Nephron (organoid): ENCODE measurements around the gene ZNF146.
A peak's percentile ranks its signal among the peaks of the same experiment; 100 is the strongest.

Experiments used
- H3K27ac Mint-ChIP-seq, 3 experiments: 2 replicates each; pipeline ENCODE4 v1.8.0; 2020; ENCODE audit warnings: mixed read lengths in 3 of 3, mild to moderate bottlenecking in 2 of 3, moderate library complexity in 1 of 3
- H3K27me3 Mint-ChIP-seq: 2 replicates; pipeline ENCODE4 v1.8.0; 2021; ENCODE audit warnings: low read depth, mild to moderate bottlenecking, moderate library complexity, mixed read lengths
- H3K36me3 Mint-ChIP-seq: 2 replicates; pipeline ENCODE4 v1.8.0; 2020; ENCODE audit warnings: low read depth, mixed read lengths
- H3K4me1 Mint-ChIP-seq: 2 replicates; pipeline ENCODE4 v1.8.0; 2020; ENCODE audit warnings: mixed read lengths
- H3K4me3 Mint-ChIP-seq, 3 experiments: 2 replicates each; pipeline ENCODE4 v1.8.0; 2020; ENCODE audit warnings: mild to moderate bottlenecking in 3 of 3, mixed read lengths in 3 of 3, moderate library complexity in 2 of 3
- H3K9me3 Mint-ChIP-seq: 2 replicates; pipeline ENCODE4 v1.8.0; 2020; ENCODE audit warnings: mixed read lengths
- CTCF ChIP-seq, 3 experiments: fragments of 200-600 bp; sonication (generic); IDR thresholded peaks; one replicate each; pipeline ENCODE4 v1.5.0; 2021; ENCODE audit warnings: antibody characterized with exemption in 3 of 3; ENCODE audit not compliant: unreplicated experiment in 3 of 3

The ZNF146 gene

GRCh38 chr19:36244066-36244465, 29.2 kb downstream of the ZNF146 start:
- H3K27ac Mint-ChIP-seq = no peak overlapping the region
- peaks cover 13% of the 10 kb centered on the region for H3K27me3 Mint-ChIP-seq
- TF ChIP-seq CTCF (IDR thresholded peaks at IDR 0.05; ENCODE audit: unreplicated experiment in 3 of 3) = no peak
- no peaks in the 10 kb centered on the region for H3K4me1 Mint-ChIP-seq
- H3K36me3 Mint-ChIP-seq = peaks cover 38% of the 10 kb centered on the region
- H3K9me3 Mint-ChIP-seq = peaks cover 27% of the 10 kb centered on the region
- no peak overlapping the region for H3K4me3 Mint-ChIP-seq

GRCh38 chr19:36245210-36246005, 30.5 kb downstream of the ZNF146 start:
- H3K36me3 Mint-ChIP-seq = peaks cover 25% of the 10 kb centered on the region
- H3K4me1 Mint-ChIP-seq = no peaks in the 10 kb centered on the region
- peaks cover 18% of the 10 kb centered on the region for H3K9me3 Mint-ChIP-seq
- H3K27ac Mint-ChIP-seq = no peak overlapping the region
- TF ChIP-seq CTCF (IDR thresholded peaks at IDR 0.05; ENCODE audit: unreplicated experiment in 3 of 3) = no peak
- H3K27me3 Mint-ChIP-seq = peaks cover 13% of the 10 kb centered on the region
- peak overlapping the region; percentile 30 to 67 (median 46) for H3K4me3 Mint-ChIP-seq

- no peak for TF ChIP-seq CTCF (IDR thresholded peaks at IDR 0.05; ENCODE audit: unreplicated experiment in 3 of 3)
- Mint-ChIP-seq H3K9me3 (peaks cover 18% of the 10 kb centered on the region), H3K27ac (no peak overlapping the region), H3K27me3 (peaks cover 13% of the 10 kb centered on the region), H3K36me3 (peaks cover 21% of the 10 kb centered on the region), H3K4me3 (peak overlapping the region in 2 of 3 experiments; percentile 29 to 46), H3K4me1 (no peaks in the 10 kb centered on the region)
These were observed 31.1 kb downstream of the ZNF146 start for GRCh38 chr19:36246006-36246481.

DNA sequence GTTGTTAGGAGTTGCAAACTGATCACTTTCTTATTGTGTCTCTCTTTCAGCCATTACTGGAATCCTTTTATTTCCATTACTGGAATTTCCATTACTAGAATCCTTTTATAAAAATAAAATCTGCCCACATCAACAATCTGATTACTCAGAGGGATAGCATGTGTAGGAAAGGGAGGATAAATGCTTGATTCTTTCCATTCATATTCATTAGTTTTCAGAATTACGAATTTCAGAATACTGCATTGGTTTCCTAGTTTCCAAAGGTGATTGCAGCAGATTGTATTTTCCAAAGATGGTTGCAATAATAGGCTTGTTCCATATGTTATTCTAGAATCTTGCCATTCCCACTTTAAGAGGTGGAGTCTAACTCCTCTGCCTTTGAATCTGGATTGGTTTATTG, 37.1 kb downstream of the ZNF146 start:
- H3K27me3 Mint-ChIP-seq = peaks cover 6% of the 10 kb centered on the region
- H3K9me3 Mint-ChIP-seq = peaks cover 43% of the 10 kb centered on the region
- peaks cover 41% of the 10 kb centered on the region for H3K36me3 Mint-ChIP-seq
- H3K4me1 Mint-ChIP-seq = no peaks in the 10 kb centered on the region
- no peak overlapping the region for H3K27ac Mint-ChIP-seq
- no peak for TF ChIP-seq CTCF (IDR thresholded peaks at IDR 0.05; ENCODE audit: unreplicated experiment in 3 of 3)
- no peak overlapping the region for H3K4me3 Mint-ChIP-seq

GRCh38 chr19:36254848-36255247, 39.9 kb downstream of the ZNF146 start:
- H3K4me3 Mint-ChIP-seq = peak overlapping the region in 2 of 3 experiments; percentile 20 to 21
- H3K36me3 Mint-ChIP-seq = peaks cover 50% of the 10 kb centered on the region
- no peak for TF ChIP-seq CTCF (IDR thresholded peaks at IDR 0.05; ENCODE audit: unreplicated experiment in 3 of 3)
- H3K9me3 Mint-ChIP-seq = peaks cover 50% of the 10 kb centered on the region
- H3K27me3 Mint-ChIP-seq = no peaks in the 10 kb centered on the region
- H3K27ac Mint-ChIP-seq = no peak overlapping the region
- no peaks in the 10 kb centered on the region for H3K4me1 Mint-ChIP-seq

DNA sequence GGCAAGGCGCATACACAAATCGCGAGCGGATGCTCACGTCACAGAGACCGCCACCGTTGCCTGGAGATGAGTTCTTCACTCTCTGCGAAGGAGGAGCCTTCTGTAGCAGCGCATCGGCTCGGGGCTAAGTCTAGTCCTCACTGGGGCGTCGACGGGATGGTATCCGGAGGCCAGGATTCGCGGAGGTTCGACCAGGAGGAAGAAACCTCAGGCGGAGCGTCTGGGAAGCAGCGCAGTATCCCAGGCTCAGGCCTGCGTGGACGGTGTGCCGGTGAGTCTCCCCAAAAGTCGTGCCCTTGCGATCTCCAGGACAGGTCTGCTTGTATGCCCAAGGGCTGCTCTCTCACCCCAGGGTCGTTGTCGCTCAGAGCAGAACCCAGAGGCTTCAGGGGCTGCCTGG, 40.4 kb downstream of the ZNF146 start:
- Mint-ChIP-seq H3K4me1 (no peaks in the 10 kb centered on the region), H3K36me3 (peaks cover 50% of the 10 kb centered on the region), H3K27me3 (no peaks in the 10 kb centered on the region), H3K27ac (no peak overlapping the region), H3K4me3 (peak overlapping the region in 2 of 3 experiments; percentile 11 to 69), H3K9me3 (peaks cover 50% of the 10 kb centered on the region)
- no peak for TF ChIP-seq CTCF (IDR thresholded peaks at IDR 0.05; ENCODE audit: unreplicated experiment in 3 of 3)
